Ovary (tissue), 3 donors: ENCODE results near the gene ERN1.
"Not testable (repeated sequence)": the region's sequence is repeated elsewhere in the genome, so short reads cannot be mapped to it uniquely, and the experiment has no call there.

Experiments
- CTCF ChIP-seq, 3 donors: fragments of 450-650 bp in 2 of 3; fragments of 200-600 bp in 1 of 3; IDR thresholded peaks; one replicate each; pipeline versions ENCODE4 v1.5.1 to v1.8.0; 2016 to 2022; ENCODE audit warnings: antibody characterized with exemption in 3 of 3, mild to moderate bottlenecking in 1 of 3
- EP300 ChIP-seq: sonication (generic); formaldehyde crosslinking; IDR thresholded peaks from one replicate; pipeline ENCODE4 v1.6.1; 2017; ENCODE audit warnings: antibody characterized with exemption
- donor health status: DM: no; HTN: no; CAD: no.

GRCh38 chr17:64019551-64019961 lies 110.4 kb downstream of the ERN1 start:
- not testable (repeated sequence) for TF ChIP-seq CTCF (IDR thresholded peaks at IDR 0.05); EP300
